ENCODE data around the gene ZYG11B. TPM values are rescaled to one million over a fixed set of nuclear protein-coding genes. Genes with fewer than 3 reads are reported as not detected.

Gene ZYG11B
- total and polyA plus RNA-seq, 9 donors = 9.8 to 37.1 (median 31.1) TPM

- 90 to 92% (median 91%) methylated on average over 7 of the region's 7 CpGs for WGBS, 3 donors
- no peak for TF ChIP-seq CTCF (IDR thresholded peaks at IDR 0.05)
- no peak for TF ChIP-seq EP300 (IDR thresholded peaks at IDR 0.05)
- TF ChIP-seq POLR2A (IDR thresholded peaks at IDR 0.05) = no peak
- H3K27ac ChIP-seq = no peak overlapping the region
- DNase-seq = no peak
- no peaks in the 10 kb centered on the region for H3K27me3 ChIP-seq
- intact Hi-C loops (cut with DNase I) = loop anchor here in 1 of 4 donors (10.0 kb wide), 1 partner anchor 489 kb away; no protein-coding TSS in a partner anchor
- peaks cover 1% of the 10 kb centered on the region for H3K4me1 ChIP-seq (ENCODE audit: insufficient read depth)
- no peaks in the 10 kb centered on the region for H3K9me3 ChIP-seq
- H3K36me3 ChIP-seq = no peaks in the 10 kb centered on the region
- H3K4me3 ChIP-seq = no peak overlapping the region
Observed at GRCh38 chr1:52695627-52696026, 30.6 kb upstream of the ZYG11B start.

- H3K9me3 ChIP-seq = no peaks in the 10 kb centered on the region
- peak within 1 kb of the TSS; percentile 82 for H3K4me3 ChIP-seq
- H3K36me3 ChIP-seq = no peaks in the 10 kb centered on the region
- TF ChIP-seq CTCF (IDR thresholded peaks at IDR 0.05) (no peak), POLR2A (IDR thresholded peaks at IDR 0.05) (peak; percentile 50)
- H3K27me3 ChIP-seq = no peaks in the 10 kb centered on the region
- peak within 1 kb of the TSS; percentile 61 to 78 for H3K27ac ChIP-seq
- H3K4me1 ChIP-seq (ENCODE audit: insufficient read depth) = peaks cover 1% of the 10 kb centered on the region
- intact Hi-C loops (cut with DNase I) = loop anchor here in 1 of 4 donors (10.0 kb wide), 1 partner anchor 487 kb away; no protein-coding TSS in a partner anchor
- 1 to 4% (median 1%) methylated on average over 44 to 68 of the region's 68 CpGs for WGBS, 3 donors
- DNase-seq = peak; percentile 87 to 93 (median 89)
Observed at GRCh38 chr1:52697795-52698674, 28.2 kb upstream of the ZYG11B start, which contains the start of gene COA7. TSS of gene COA7 (minus strand) at chr1:52698347. CDS start at chr1:52698326, 21 bp downstream.

- no peaks in the 10 kb centered on the region for H3K27me3 ChIP-seq
- intact Hi-C loops (cut with DNase I) = loop anchor here in 1 of 4 donors (10.0 kb wide), 1 partner anchor 222 kb away; the partner anchor contains the start of genes ECHDC2 and SCP2
- 4 to 6% (median 4%) methylated on average over 35 of the region's 35 CpGs for WGBS, 3 donors
- no peaks in the 10 kb centered on the region for H3K9me3 ChIP-seq
- H3K4me3 ChIP-seq = peak overlapping the region; percentile 58
- peak overlapping the region in 1 of 2 donors; percentile 60 for H3K27ac ChIP-seq
- H3K36me3 ChIP-seq = no peaks in the 10 kb centered on the region
- TF ChIP-seq CTCF (IDR thresholded peaks at IDR 0.05) (no peak), POLR2A (IDR thresholded peaks at IDR 0.05) (peak; percentile 49), EP300 (IDR thresholded peaks at IDR 0.05) (peak; percentile 47)
- H3K4me1 ChIP-seq (ENCODE audit: insufficient read depth) = peaks cover 3% of the 10 kb centered on the region
- DNase-seq = peak; percentile 83 to 90 (median 84)
Observed at GRCh38 chr1:52702886-52703787, 23.1 kb upstream of the ZYG11B start.

- Histone ChIP-seq H3K4me3 (no peak overlapping the region), H3K27me3 (no peaks in the 10 kb centered on the region), H3K27ac (no peak overlapping the region), H3K36me3 (no peaks in the 10 kb centered on the region), H3K4me1 (ENCODE audit: insufficient read depth) (peaks cover 6% of the 10 kb centered on the region), H3K9me3 (no peaks in the 10 kb centered on the region)
- intact Hi-C loops (cut with DNase I) = loop anchor here in 1 of 4 donors (10.0 kb wide), 1 partner anchor 219 kb away; the partner anchor contains the start of genes ECHDC2 and SCP2
- no peak for TF ChIP-seq CTCF (IDR thresholded peaks at IDR 0.05)
- WGBS, 3 donors = 62 to 86% (median 80%) methylated on average over 5 to 6 of the region's 6 CpGs
- DNase-seq = no peak
Observed at GRCh38 chr1:52706136-52706670, 20.1 kb upstream of the ZYG11B start.

All from ovary (tissue), 9 donors.